Measurements from ENCODE around the gene MC1R. TPM values are rescaled to one million over a fixed set of nuclear protein-coding genes. Genes with fewer than 3 reads are reported as not detected.
"Not testable (repeated sequence)": the region's sequence is repeated elsewhere in the genome, so short reads cannot be mapped to it uniquely, and the experiment has no call there.

Gene MC1R
- total RNA-seq, 1 donor from 2014 or later, result 7.5 TPM

GRCh38 chr16:89910717-89911354, 7.8 kb upstream of the MC1R start:
- no peak overlapping the region for H3K27ac Mint-ChIP-seq
- H3K36me3 Mint-ChIP-seq, result peaks cover 29% of the 10 kb centered on the region
- no peaks in the 10 kb centered on the region for H3K9me3 Mint-ChIP-seq
- no peak for DNase-seq (ENCODE audit: low spot score in 2 of 2, unreplicated experiment in 2 of 2)
- no peaks in the 10 kb centered on the region for H3K27me3 Mint-ChIP-seq (ENCODE audit: low read depth)
- no peaks in the 10 kb centered on the region for H3K4me1 Mint-ChIP-seq
- H3K4me3 Mint-ChIP-seq, result no peak overlapping the region
- no peak for TF ChIP-seq CTCF (IDR thresholded peaks at IDR 0.05; ENCODE audit: unreplicated experiment)

DNA sequence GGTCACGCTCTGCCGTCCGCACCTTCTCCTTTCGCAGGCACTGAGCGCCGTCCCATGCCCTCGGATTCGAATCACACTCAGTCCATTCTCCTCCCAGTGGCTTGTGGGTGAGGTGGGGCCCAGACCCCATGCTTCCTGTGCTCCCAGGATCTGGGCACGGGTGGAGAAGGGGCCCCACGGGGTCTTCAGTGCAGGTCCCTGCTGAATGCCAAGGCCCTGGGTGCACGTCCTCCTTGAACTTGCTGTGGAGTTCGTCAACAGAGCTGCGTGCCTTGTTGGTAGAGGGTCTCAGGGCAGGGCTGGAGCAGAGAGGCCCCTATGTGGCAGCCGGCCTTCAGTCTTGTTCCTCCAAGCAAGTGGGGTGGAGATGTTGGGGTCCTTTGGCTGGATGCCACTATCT, 7.3 kb upstream of the MC1R start:
- no peak overlapping the region for H3K4me3 Mint-ChIP-seq
- TF ChIP-seq CTCF (IDR thresholded peaks at IDR 0.05; ENCODE audit: unreplicated experiment), result no peak
- peaks cover 24% of the 10 kb centered on the region for H3K36me3 Mint-ChIP-seq
- DNase-seq (ENCODE audit: low spot score in 2 of 2, unreplicated experiment in 2 of 2), result no peak
- H3K4me1 Mint-ChIP-seq, result no peaks in the 10 kb centered on the region
- no peaks in the 10 kb centered on the region for H3K9me3 Mint-ChIP-seq
- no peaks in the 10 kb centered on the region for H3K27me3 Mint-ChIP-seq (ENCODE audit: low read depth)
- H3K27ac Mint-ChIP-seq, result no peak overlapping the region

DNA sequence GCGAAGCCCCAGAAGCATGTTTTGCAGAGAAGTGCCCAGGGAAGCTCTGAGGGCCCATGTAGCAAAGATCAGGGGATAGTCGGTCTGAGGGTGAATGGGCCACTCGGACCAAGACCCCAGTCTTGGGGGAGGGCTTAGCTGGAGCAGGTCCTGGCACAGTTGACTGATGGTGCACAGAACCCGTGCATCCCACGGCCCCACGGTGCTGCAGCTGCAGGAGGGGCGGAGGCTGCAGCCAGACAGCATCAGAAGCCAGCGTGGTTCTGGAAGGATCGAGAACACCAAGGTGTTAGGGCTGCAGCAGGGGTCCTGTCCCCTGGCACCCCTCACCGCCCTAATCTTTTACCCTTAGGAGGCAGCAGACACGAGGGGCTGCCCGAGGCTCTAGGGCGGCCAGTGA, 6.5 kb upstream of the MC1R start:
- H3K27ac Mint-ChIP-seq, result no peak overlapping the region

DNA sequence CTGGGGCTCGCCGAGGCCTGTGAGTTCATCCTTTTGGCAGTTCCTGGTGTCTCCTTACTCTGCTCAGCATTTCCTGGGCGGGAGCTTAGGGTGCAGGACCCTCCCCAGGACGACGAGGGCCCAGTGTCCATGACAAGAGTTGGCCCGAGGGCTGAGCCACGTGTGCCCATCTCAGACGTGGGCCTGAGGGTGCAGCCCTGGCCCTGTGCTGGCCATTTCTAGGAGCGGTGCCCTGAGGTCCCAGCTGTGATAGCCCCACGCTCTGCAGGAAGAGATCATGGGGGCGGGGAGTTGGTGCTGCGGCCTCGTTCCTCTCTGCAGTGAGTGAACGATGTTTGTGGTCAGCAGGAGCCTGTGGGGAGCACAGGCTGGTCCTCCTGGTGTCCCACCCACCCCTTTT, 6.0 kb upstream of the MC1R start:
- Mint-ChIP-seq H3K36me3 (peaks cover 16% of the 10 kb centered on the region), H3K27ac (no peak overlapping the region), H3K4me1 (peaks cover 2% of the 10 kb centered on the region), H3K4me3 (no peak overlapping the region), H3K27me3 (ENCODE audit: low read depth) (no peaks in the 10 kb centered on the region), H3K9me3 (no peaks in the 10 kb centered on the region)
- DNase-seq (ENCODE audit: low spot score in 2 of 2, unreplicated experiment in 2 of 2), result no peak
- no peak for TF ChIP-seq CTCF (IDR thresholded peaks at IDR 0.05; ENCODE audit: unreplicated experiment)

More for the DNA sequence above, 6.5 kb upstream of the MC1R start:
- Mint-ChIP-seq H3K4me3 (no peak overlapping the region), H3K9me3 (no peaks in the 10 kb centered on the region), H3K27me3 (ENCODE audit: low read depth) (no peaks in the 10 kb centered on the region), H3K4me1 (no peaks in the 10 kb centered on the region), H3K36me3 (peaks cover 16% of the 10 kb centered on the region)
- DNase-seq (ENCODE audit: low spot score in 2 of 2, unreplicated experiment in 2 of 2), result no peak
- no peak for TF ChIP-seq CTCF (IDR thresholded peaks at IDR 0.05; ENCODE audit: unreplicated experiment)

GRCh38 chr16:89913408-89914387, 5.0 kb upstream of the MC1R start:
- H3K9me3 Mint-ChIP-seq, result no peaks in the 10 kb centered on the region
- TF ChIP-seq CTCF (IDR thresholded peaks at IDR 0.05; ENCODE audit: unreplicated experiment), result no peak
- H3K4me3 Mint-ChIP-seq, result no peak overlapping the region
- no peak overlapping the region for H3K27ac Mint-ChIP-seq
- DNase-seq (ENCODE audit: low spot score in 2 of 2, unreplicated experiment in 2 of 2), result no peak
- H3K4me1 Mint-ChIP-seq, result peaks cover 7% of the 10 kb centered on the region
- H3K27me3 Mint-ChIP-seq (ENCODE audit: low read depth), result peaks cover 2% of the 10 kb centered on the region
- H3K36me3 Mint-ChIP-seq, result peaks cover 15% of the 10 kb centered on the region

DNA sequence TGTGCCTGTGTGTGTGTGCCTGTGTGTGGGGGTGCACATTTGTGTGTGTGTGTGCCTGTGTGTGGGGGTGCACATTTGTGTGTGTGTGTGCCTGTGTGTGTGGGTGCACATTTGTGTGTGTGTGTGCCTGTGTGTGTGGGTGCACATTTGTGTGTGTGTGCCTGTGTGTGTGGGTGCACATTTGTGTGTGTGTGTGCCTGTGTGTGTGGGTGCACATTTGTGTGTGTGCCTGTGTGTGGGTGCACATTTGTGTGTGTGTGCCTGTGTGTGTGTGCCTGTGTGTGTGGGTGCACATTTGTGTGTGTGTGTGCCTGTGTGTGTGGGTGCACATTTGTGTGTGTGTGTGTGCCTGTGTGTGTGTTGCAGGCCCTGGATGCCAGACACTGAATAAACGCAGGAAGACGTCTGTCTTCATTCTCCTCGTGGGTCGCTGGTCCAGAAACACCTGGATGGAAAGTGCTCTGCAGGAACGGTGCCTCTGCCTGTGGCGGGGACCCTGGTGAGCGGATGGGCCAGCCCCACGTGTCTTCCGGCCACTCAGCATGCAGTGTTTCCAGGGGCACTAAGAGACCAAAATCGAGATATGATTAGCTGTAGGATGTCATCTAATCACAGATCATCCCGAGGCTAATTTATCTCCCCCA, 3.9 kb upstream of the MC1R start:
- H3K27me3 Mint-ChIP-seq (ENCODE audit: low read depth); DNase-seq (ENCODE audit: low spot score in 2 of 2, unreplicated experiment in 2 of 2); H3K27ac Mint-ChIP-seq; H3K36me3 Mint-ChIP-seq; H3K4me3 Mint-ChIP-seq; H3K9me3 Mint-ChIP-seq; H3K4me1 Mint-ChIP-seq: not testable (repeated sequence)
